Measurements from ENCODE around the gene CLSTN2.

DNA sequence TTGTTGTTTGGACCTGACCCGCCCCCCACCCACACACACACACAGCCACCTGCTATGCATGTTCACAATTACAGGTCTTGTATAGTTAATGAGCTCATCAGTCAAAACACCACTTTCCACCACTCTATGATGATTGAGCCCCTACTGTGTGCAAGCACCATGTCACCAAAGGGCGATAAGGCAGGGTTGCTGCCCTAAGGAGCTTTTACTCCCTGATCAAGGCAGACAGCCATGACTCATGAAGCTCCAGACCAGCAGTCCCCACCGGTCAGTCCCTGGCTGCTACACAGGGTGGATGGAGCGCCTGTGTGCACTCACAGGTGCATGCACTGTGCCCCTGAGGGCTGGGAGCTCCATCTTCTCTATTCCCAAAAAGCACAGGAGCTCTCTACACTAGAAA, 270.6 kb downstream of the CLSTN2 start:
- TF ChIP-seq, protein P1, sequence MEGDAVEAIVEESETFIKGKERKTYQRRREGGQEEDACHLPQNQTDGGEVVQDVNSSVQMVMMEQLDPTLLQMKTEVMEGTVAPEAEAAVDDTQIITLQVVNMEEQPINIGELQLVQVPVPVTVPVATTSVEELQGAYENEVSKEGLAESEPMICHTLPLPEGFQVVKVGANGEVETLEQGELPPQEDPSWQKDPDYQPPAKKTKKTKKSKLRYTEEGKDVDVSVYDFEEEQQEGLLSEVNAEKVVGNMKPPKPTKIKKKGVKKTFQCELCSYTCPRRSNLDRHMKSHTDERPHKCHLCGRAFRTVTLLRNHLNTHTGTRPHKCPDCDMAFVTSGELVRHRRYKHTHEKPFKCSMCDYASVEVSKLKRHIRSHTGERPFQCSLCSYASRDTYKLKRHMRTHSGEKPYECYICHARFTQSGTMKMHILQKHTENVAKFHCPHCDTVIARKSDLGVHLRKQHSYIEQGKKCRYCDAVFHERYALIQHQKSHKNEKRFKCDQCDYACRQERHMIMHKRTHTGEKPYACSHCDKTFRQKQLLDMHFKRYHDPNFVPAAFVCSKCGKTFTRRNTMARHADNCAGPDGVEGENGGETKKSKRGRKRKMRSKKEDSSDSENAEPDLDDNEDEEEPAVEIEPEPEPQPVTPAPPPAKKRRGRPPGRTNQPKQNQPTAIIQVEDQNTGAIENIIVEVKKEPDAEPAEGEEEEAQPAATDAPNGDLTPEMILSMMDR (IDR thresholded peaks at IDR 0.05; ENCODE audit: low read length), result no peak
- TF ChIP-seq EZH2 (optimal IDR thresholded peaks at IDR 0.05; ENCODE audit: low read depth, low read length), result no peak
- no peak for TF ChIP-seq EZH2phosphoT487 (IDR thresholded peaks at IDR 0.05; ENCODE audit: low read length)

Data from MM.1S (cell line).